ENCODE results near the gene SAFB2. TPM values are rescaled to one million over a fixed set of nuclear protein-coding genes. Genes with fewer than 3 reads are reported as not detected.

Gene SAFB2
- total and polyA plus RNA-seq, 2 donors from 2014 or later = 67.1 to 113 TPM

DNA sequence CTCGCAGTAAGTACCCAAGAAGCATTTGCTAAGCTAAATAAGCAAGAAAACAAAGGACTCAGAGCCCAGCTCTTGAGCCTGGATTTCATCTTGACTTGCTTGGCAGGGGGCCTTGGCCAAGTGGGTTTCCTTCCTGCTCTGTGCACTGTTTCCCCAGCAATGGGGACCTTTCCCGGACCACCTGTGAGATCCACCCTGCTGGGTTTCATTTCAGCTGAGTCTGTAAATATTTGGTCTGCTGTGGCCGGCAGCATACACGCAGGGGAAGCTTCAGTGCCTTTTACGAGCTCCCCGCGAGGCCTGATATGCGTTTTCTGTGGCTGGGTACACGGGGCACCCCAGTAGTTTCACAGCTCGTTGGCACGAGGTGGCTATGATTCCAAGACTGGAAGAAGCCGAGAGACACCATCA is 42.4 kb downstream of the SAFB2 start:
- Histone ChIP-seq H3K9ac (ENCODE audit: low read length in 3 of 3) (no peak overlapping the region), H3K9me3 (ENCODE audit: control insufficient read depth in 2 of 3, insufficient read depth in 1 of 3, low read length in 3 of 3) (no peaks in the 10 kb centered on the region), H3K27ac (ENCODE audit: low read depth in 2 of 2, low read length in 2 of 2) (no peak overlapping the region), H3K4me3 (ENCODE audit: low read length in 3 of 3) (no peak overlapping the region), H3K27me3 (ENCODE audit: control insufficient read depth, insufficient read depth, low read length) (no peaks in the 10 kb centered on the region), H3K36me3 (ENCODE audit: control insufficient read depth in 2 of 3, insufficient read depth in 3 of 3, low read length in 3 of 3) (no peaks in the 10 kb centered on the region), H3K4me1 (ENCODE audit: control insufficient read depth in 2 of 3, insufficient read depth in 2 of 3, low read depth in 1 of 3, low read length in 3 of 3) (peaks cover 0 to under 1% (median 0%) of the 10 kb centered on the region in 3 donors)
- intact Hi-C loops (cut with DNase I) = no loop called here
- DNase-seq (peak in 1 of 5 donors; percentile 51), FAIRE-seq (no peak)
- TF ChIP-seq, protein P1, sequence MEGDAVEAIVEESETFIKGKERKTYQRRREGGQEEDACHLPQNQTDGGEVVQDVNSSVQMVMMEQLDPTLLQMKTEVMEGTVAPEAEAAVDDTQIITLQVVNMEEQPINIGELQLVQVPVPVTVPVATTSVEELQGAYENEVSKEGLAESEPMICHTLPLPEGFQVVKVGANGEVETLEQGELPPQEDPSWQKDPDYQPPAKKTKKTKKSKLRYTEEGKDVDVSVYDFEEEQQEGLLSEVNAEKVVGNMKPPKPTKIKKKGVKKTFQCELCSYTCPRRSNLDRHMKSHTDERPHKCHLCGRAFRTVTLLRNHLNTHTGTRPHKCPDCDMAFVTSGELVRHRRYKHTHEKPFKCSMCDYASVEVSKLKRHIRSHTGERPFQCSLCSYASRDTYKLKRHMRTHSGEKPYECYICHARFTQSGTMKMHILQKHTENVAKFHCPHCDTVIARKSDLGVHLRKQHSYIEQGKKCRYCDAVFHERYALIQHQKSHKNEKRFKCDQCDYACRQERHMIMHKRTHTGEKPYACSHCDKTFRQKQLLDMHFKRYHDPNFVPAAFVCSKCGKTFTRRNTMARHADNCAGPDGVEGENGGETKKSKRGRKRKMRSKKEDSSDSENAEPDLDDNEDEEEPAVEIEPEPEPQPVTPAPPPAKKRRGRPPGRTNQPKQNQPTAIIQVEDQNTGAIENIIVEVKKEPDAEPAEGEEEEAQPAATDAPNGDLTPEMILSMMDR (IDR thresholded peaks at IDR 0.05; ENCODE audit: borderline replicate concordance, extremely low read depth, insufficient read depth) = no peak

DNA sequence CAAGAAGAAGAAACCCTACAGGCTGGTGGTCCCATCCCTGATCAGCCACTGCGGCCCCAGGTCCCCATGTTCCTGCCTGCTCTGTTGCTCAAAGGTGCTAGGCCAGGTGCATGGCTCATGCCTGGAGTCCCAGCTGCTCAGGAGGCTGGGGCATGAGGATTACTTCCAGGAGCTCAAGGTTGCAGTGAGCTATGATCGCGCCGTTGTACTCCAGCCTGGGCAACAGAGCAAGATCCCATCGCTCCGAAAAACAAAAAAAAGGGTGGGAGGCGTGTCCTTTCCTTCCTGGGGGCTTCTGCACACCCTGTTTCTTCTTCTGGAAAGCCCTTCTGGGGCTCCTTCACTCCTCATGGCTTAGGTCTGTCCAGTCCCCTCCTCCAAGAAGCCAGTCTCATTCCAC is 42.9 kb downstream of the SAFB2 start:
- FAIRE-seq (no peak), DNase-seq (no peak)
- Histone ChIP-seq H3K36me3 (ENCODE audit: control insufficient read depth in 2 of 3, insufficient read depth in 3 of 3, low read length in 3 of 3) (no peaks in the 10 kb centered on the region), H3K9ac (ENCODE audit: low read length in 3 of 3) (no peak overlapping the region), H3K4me1 (ENCODE audit: control insufficient read depth in 2 of 3, insufficient read depth in 2 of 3, low read depth in 1 of 3, low read length in 3 of 3) (no peaks in the 10 kb centered on the region), H3K27ac (ENCODE audit: low read depth in 2 of 2, low read length in 2 of 2) (no peak overlapping the region), H3K9me3 (ENCODE audit: control insufficient read depth in 2 of 3, insufficient read depth in 1 of 3, low read length in 3 of 3) (no peaks in the 10 kb centered on the region), H3K27me3 (ENCODE audit: control insufficient read depth, insufficient read depth, low read length) (no peaks in the 10 kb centered on the region), H3K4me3 (ENCODE audit: low read length in 3 of 3) (no peak overlapping the region)
- TF ChIP-seq, protein P1 (IDR thresholded peaks at IDR 0.05; ENCODE audit: borderline replicate concordance, extremely low read depth, insufficient read depth) = no peak
- intact Hi-C loops (cut with DNase I) = loop anchor here (5.0 kb wide), 1 partner anchor 532 kb away; no protein-coding TSS in a partner anchor

DNA sequence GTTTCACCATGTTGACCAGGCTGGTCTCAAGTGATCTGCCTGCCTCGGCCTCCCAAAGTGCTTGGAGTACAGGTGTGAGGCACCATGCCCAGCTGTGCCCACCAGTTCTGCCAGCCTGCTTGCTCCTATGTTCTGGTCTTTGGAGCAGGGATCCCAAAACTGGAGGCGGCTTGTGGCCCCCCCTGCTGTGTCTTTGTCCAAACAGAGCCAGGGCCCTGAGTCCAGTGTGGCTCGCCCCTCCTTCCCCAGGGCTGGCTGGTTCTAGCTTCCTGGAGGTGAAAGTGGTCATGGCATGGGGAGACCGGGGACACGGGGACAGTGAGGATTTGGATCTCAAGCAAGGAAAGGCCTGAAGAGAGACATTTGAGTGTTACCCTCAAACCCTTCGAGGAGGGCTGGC is 43.3 kb downstream of the SAFB2 start:
- no peaks in the 10 kb centered on the region for H3K4me1 ChIP-seq (ENCODE audit: control insufficient read depth in 2 of 3, insufficient read depth in 2 of 3, low read depth in 1 of 3, low read length in 3 of 3)
- H3K27me3 ChIP-seq (ENCODE audit: control insufficient read depth, insufficient read depth, low read length) = no peaks in the 10 kb centered on the region
- no peak overlapping the region for H3K27ac ChIP-seq (ENCODE audit: low read depth in 2 of 2, low read length in 2 of 2)
- TF ChIP-seq, protein P1 (IDR thresholded peaks at IDR 0.05; ENCODE audit: borderline replicate concordance, extremely low read depth, insufficient read depth) = no peak
- FAIRE-seq (no peak), DNase-seq (no peak)
- H3K9ac ChIP-seq (ENCODE audit: low read length in 3 of 3) = no peak overlapping the region
- no peaks in the 10 kb centered on the region for H3K9me3 ChIP-seq (ENCODE audit: control insufficient read depth in 2 of 3, insufficient read depth in 1 of 3, low read length in 3 of 3)
- intact Hi-C loops (cut with DNase I) = loop anchor here (5.0 kb wide), 1 partner anchor 532 kb away; no protein-coding TSS in a partner anchor
- no peaks in the 10 kb centered on the region for H3K36me3 ChIP-seq (ENCODE audit: control insufficient read depth in 2 of 3, insufficient read depth in 3 of 3, low read length in 3 of 3)
- H3K4me3 ChIP-seq (ENCODE audit: low read length in 3 of 3) = no peak overlapping the region

Measured in kidney (tissue), 14 donors.